Type B pancreatic cell (in vitro differentiated cells): ENCODE results near the gene MTMR2. TPM values are rescaled to one million over a fixed set of nuclear protein-coding genes. Genes with fewer than 3 reads are reported as not detected.
"Not testable (repeated sequence)": the region's sequence is repeated elsewhere in the genome, so short reads cannot be mapped to it uniquely, and the experiment has no call there.

Experiments used
- DNase-seq: peaks from one replicate; pipeline ENCODE4 v3.0.0; 2021; ENCODE audit warnings: mixed read lengths; ENCODE audit not compliant: unreplicated experiment; ENCODE audit errors: extremely low spot score
- H3K27ac Mint-ChIP-seq: 2 replicates; pipeline ENCODE4 v1.8.0; 2021; ENCODE audit warnings: mild to moderate bottlenecking, mixed read lengths
- H3K27me3 Mint-ChIP-seq: 2 replicates; pipeline ENCODE4 v1.8.0; 2021; ENCODE audit warnings: mixed read lengths
- H3K36me3 Mint-ChIP-seq: 2 replicates; pipeline ENCODE4 v1.8.0; 2021; ENCODE audit warnings: mixed read lengths
- H3K4me1 Mint-ChIP-seq: one replicate; pipeline ENCODE4 v1.8.0; 2021; ENCODE audit warnings: mixed read lengths; ENCODE audit not compliant: unreplicated experiment
- H3K4me3 Mint-ChIP-seq: 2 replicates; pipeline ENCODE4 v1.8.0; 2021; ENCODE audit warnings: mild to moderate bottlenecking, mixed read lengths
- H3K9me3 Mint-ChIP-seq: 2 replicates; pipeline ENCODE4 v1.8.0; 2021; ENCODE audit warnings: mixed read lengths
- CTCF ChIP-seq: fragments of 200-600 bp; sonication (generic); conservative IDR thresholded peaks from 2 replicates; pipeline ENCODE4 v1.5.0; 2021; ENCODE audit warnings: antibody characterized with exemption, mild to moderate bottlenecking
- total RNA-seq: library from RNA; stranded (reverse); gene quantifications from 2 replicates; pipeline ENCODE4 v1.2.1, GENCODE V29; 2021; ENCODE audit warnings: low replicate concordance

Gene MTMR2
- total RNA-seq, 1 donor from 2014 or later = 38.9 TPM

GRCh38 chr11:95886462-95886861 lies 37.4 kb downstream of the MTMR2 start:
- no peaks in the 10 kb centered on the region for H3K27me3 Mint-ChIP-seq
- peaks cover 7% of the 10 kb centered on the region for H3K4me1 Mint-ChIP-seq
- no peaks in the 10 kb centered on the region for H3K9me3 Mint-ChIP-seq
- no peak for TF ChIP-seq CTCF
- DNase-seq = no peak
- no peak overlapping the region for H3K27ac Mint-ChIP-seq
- no peak overlapping the region for H3K4me3 Mint-ChIP-seq
- peaks cover 26% of the 10 kb centered on the region for H3K36me3 Mint-ChIP-seq

- Mint-ChIP-seq H3K36me3 (peaks cover 26% of the 10 kb centered on the region), H3K9me3 (no peaks in the 10 kb centered on the region), H3K4me3 (no peak overlapping the region), H3K27me3 (no peaks in the 10 kb centered on the region), H3K27ac (no peak overlapping the region), H3K4me1 (peaks cover 7% of the 10 kb centered on the region)
- DNase-seq = no peak
- TF ChIP-seq CTCF = no peak
Measured at GRCh38 chr11:95884802-95885201, 39.1 kb downstream of the MTMR2 start.

- TF ChIP-seq CTCF = no peak
- Mint-ChIP-seq H3K9me3 (no peaks in the 10 kb centered on the region), H3K27me3 (no peaks in the 10 kb centered on the region), H3K27ac (no peak overlapping the region), H3K4me3 (no peak overlapping the region), H3K36me3 (peaks cover 29% of the 10 kb centered on the region), H3K4me1 (peaks cover 7% of the 10 kb centered on the region)
- no peak for DNase-seq
Measured at GRCh38 chr11:95884376-95884775, 39.5 kb downstream of the MTMR2 start.

GRCh38 chr11:95883381-95883780 lies 40.5 kb downstream of the MTMR2 start:
- Mint-ChIP-seq H3K9me3 (no peaks in the 10 kb centered on the region), H3K4me1 (peaks cover 7% of the 10 kb centered on the region), H3K36me3 (peaks cover 39% of the 10 kb centered on the region), H3K27me3 (no peaks in the 10 kb centered on the region), H3K27ac (no peak overlapping the region), H3K4me3 (no peak overlapping the region)
- DNase-seq = no peak
- no peak for TF ChIP-seq CTCF

- H3K4me3 Mint-ChIP-seq = no peak overlapping the region
Measured at GRCh38 chr11:95877291-95877690, 46.6 kb downstream of the MTMR2 start.

GRCh38 chr11:95870877-95871276 lies 53.0 kb downstream of the MTMR2 start:
- not testable (repeated sequence) for H3K4me3 Mint-ChIP-seq, H3K9me3 Mint-ChIP-seq, H3K27me3 Mint-ChIP-seq, H3K4me1 Mint-ChIP-seq, H3K27ac Mint-ChIP-seq, DNase-seq
- H3K36me3 Mint-ChIP-seq = peaks cover 16% of the 10 kb centered on the region

More at GRCh38 chr11:95877291-95877690, 46.6 kb downstream of the MTMR2 start:
- Mint-ChIP-seq H3K4me1 (no peaks in the 10 kb centered on the region), H3K36me3 (peaks cover 32% of the 10 kb centered on the region), H3K27ac (no peak overlapping the region), H3K27me3 (no peaks in the 10 kb centered on the region), H3K9me3 (peaks cover 4% of the 10 kb centered on the region)
- no peak for TF ChIP-seq CTCF
- no peak for DNase-seq
